ACC112 (cell line): Measurements from ENCODE around the gene ACSF2.
"Not testable (repeated sequence)": the region's sequence is repeated elsewhere in the genome, so short reads cannot be mapped to it uniquely, and the experiment has no call there.

Experiments
- H2AFZ ChIP-seq: fragments of 200-600 bp; sonication (generic); one replicate; pipeline ENCODE4 v1.6.0; 2017; ENCODE audit warnings: antibody characterized with exemption, low read length; ENCODE audit not compliant: unreplicated experiment
- H3K27ac ChIP-seq: fragments of 200-600 bp; sonication (generic); 2 replicates; pipeline ENCODE4 v1.5.1; 2014; ENCODE audit warnings: low read depth, mild to moderate bottlenecking, antibody characterized with exemption, low read length, moderate library complexity
- H3K27me3 ChIP-seq: fragments of 200-600 bp; sonication (generic); 2 replicates; pipeline ENCODE4 v1.6.1; 2014; ENCODE audit warnings: mild to moderate bottlenecking, antibody characterized with exemption, low read length, moderate library complexity, mixed read lengths; ENCODE audit not compliant: insufficient read depth
- H3K36me3 ChIP-seq: fragments of 200-600 bp; sonication (generic); 2 replicates; pipeline ENCODE4 v1.6.1; 2016; ENCODE audit warnings: mild to moderate bottlenecking, antibody characterized with exemption, low read length, moderate library complexity, mixed read lengths; ENCODE audit not compliant: insufficient read depth
- H3K4me1 ChIP-seq: fragments of 200-600 bp; sonication (generic); one replicate; pipeline ENCODE4 v1.6.1; 2016; ENCODE audit warnings: low read length, mixed read lengths; ENCODE audit not compliant: insufficient read depth, unreplicated experiment, control insufficient read depth
- H3K4me3 ChIP-seq: fragments of 200-600 bp; sonication (generic); 2 replicates; pipeline ENCODE4 v1.5.1; 2014; ENCODE audit warnings: mild to moderate bottlenecking, low read depth, low read length
- H3K79me2 ChIP-seq: fragments of 200-600 bp; sonication (generic); one replicate; pipeline ENCODE4 v1.6.0; 2016; ENCODE audit warnings: low read length; ENCODE audit not compliant: control insufficient read depth, unreplicated experiment, insufficient read depth

The ACSF2 gene

GRCh38 chr17:50426814-50427787 lies 1.1 kb downstream of the ACSF2 start:
- H3K27ac ChIP-seq, result peak overlapping the region; percentile 3; the same call in 1 of the 2 replicates

GRCh38 chr17:50428126-50428525 lies 2.1 kb downstream of the ACSF2 start:
- not testable (repeated sequence) for H3K27ac ChIP-seq
- H3K4me1 ChIP-seq, result peaks cover 30% of the 10 kb centered on the region

More at GRCh38 chr17:50426814-50427787, 1.1 kb downstream of the ACSF2 start:
- Histone ChIP-seq H3K27me3 (no peaks in the 10 kb centered on the region), H3K79me2 (peaks cover 32% of the 10 kb centered on the region), H2AFZ (no peak overlapping the region), H3K4me1 (peaks cover 30% of the 10 kb centered on the region), H3K4me3 (peak overlapping the region; percentile 92), H3K36me3 (no peaks in the 10 kb centered on the region)

GRCh38 chr17:50428831-50429424 lies 2.9 kb downstream of the ACSF2 start:
- no peak overlapping the region for H3K27ac ChIP-seq

More at GRCh38 chr17:50428126-50428525, 2.1 kb downstream of the ACSF2 start:
- not testable (repeated sequence) for H3K4me3 ChIP-seq, H3K36me3 ChIP-seq, H2AFZ ChIP-seq, H3K27me3 ChIP-seq
- H3K79me2 ChIP-seq, result peaks cover 32% of the 10 kb centered on the region

GRCh38 chr17:50429793-50430192 lies 3.8 kb downstream of the ACSF2 start:
- no peaks in the 10 kb centered on the region for H3K27me3 ChIP-seq
- no peak overlapping the region for H2AFZ ChIP-seq
- H3K4me3 ChIP-seq, result no peak overlapping the region
- no peak overlapping the region for H3K27ac ChIP-seq
- no peaks in the 10 kb centered on the region for H3K36me3 ChIP-seq
- peaks cover 30% of the 10 kb centered on the region for H3K79me2 ChIP-seq
- peaks cover 16% of the 10 kb centered on the region for H3K4me1 ChIP-seq

More at GRCh38 chr17:50428831-50429424, 2.9 kb downstream of the ACSF2 start:
- peaks cover 32% of the 10 kb centered on the region for H3K79me2 ChIP-seq
- no peak overlapping the region for H2AFZ ChIP-seq
- no peak overlapping the region for H3K4me3 ChIP-seq
- H3K4me1 ChIP-seq, result peaks cover 24% of the 10 kb centered on the region
- H3K27me3 ChIP-seq, result no peaks in the 10 kb centered on the region
- no peaks in the 10 kb centered on the region for H3K36me3 ChIP-seq

- H2AFZ ChIP-seq, result no peak overlapping the region
- H3K4me1 ChIP-seq, result peaks cover 6% of the 10 kb centered on the region
- H3K79me2 ChIP-seq, result peaks cover 23% of the 10 kb centered on the region
- H3K27ac ChIP-seq, result no peak overlapping the region
- no peaks in the 10 kb centered on the region for H3K36me3 ChIP-seq
- no peaks in the 10 kb centered on the region for H3K27me3 ChIP-seq
- H3K4me3 ChIP-seq, result no peak overlapping the region
Measured at GRCh38 chr17:50430821-50431618, 5.0 kb downstream of the ACSF2 start.

- no peak overlapping the region for H3K4me3 ChIP-seq
- H3K27ac ChIP-seq, result no peak overlapping the region
- peaks cover 3% of the 10 kb centered on the region for H3K4me1 ChIP-seq
- no peak overlapping the region for H2AFZ ChIP-seq
- H3K36me3 ChIP-seq, result 0 out of 2 replicates have a peak, but pooled peaks cover 4% of the 10 kb centered on the region
- peaks cover 16% of the 10 kb centered on the region for H3K79me2 ChIP-seq
- H3K27me3 ChIP-seq, result no peaks in the 10 kb centered on the region
Measured at GRCh38 chr17:50432125-50432762, 6.2 kb downstream of the ACSF2 start.

GRCh38 chr17:50437409-50437808 lies 11.4 kb downstream of the ACSF2 start:
- peaks cover 2% of the 10 kb centered on the region for H3K79me2 ChIP-seq
- H3K4me3 ChIP-seq, result no peak overlapping the region

GRCh38 chr17:50439008-50439407 lies 13.0 kb downstream of the ACSF2 start:
- Histone ChIP-seq H2AFZ (no peak overlapping the region), H3K4me3 (no peak overlapping the region), H3K4me1 (peaks cover 8% of the 10 kb centered on the region), H3K27ac (no peak overlapping the region), H3K36me3 (0 out of 2 replicates have a peak, but pooled peaks cover 4% of the 10 kb centered on the region), H3K79me2 (peaks cover 2% of the 10 kb centered on the region), H3K27me3 (no peaks in the 10 kb centered on the region)

More at GRCh38 chr17:50437409-50437808, 11.4 kb downstream of the ACSF2 start:
- Histone ChIP-seq H3K27ac (no peak overlapping the region), H3K27me3 (no peaks in the 10 kb centered on the region), H2AFZ (no peak overlapping the region), H3K4me1 (no peaks in the 10 kb centered on the region), H3K36me3 (0 out of 2 replicates have a peak, but pooled peaks cover 4% of the 10 kb centered on the region)

- Histone ChIP-seq H3K4me1 (peaks cover 8% of the 10 kb centered on the region), H3K79me2 (peaks cover 2% of the 10 kb centered on the region), H2AFZ (no peak overlapping the region), H3K27ac (no peak overlapping the region), H3K4me3 (no peak overlapping the region), H3K36me3 (0 out of 2 replicates have a peak, but pooled peaks cover 4% of the 10 kb centered on the region), H3K27me3 (no peaks in the 10 kb centered on the region)
Measured at GRCh38 chr17:50440172-50440837, 14.3 kb downstream of the ACSF2 start.
